ENCODE data around the gene PDF. TPM values are rescaled to one million over a fixed set of nuclear protein-coding genes. Genes with fewer than 3 reads are reported as not detected.

The PDF gene
- total and polyA plus RNA-seq, 2 of the 13 experiments (the other 11 are each of a cell fraction or from before 2014, with no cell fraction given): 12.4 to 48.8 TPM

DNA sequence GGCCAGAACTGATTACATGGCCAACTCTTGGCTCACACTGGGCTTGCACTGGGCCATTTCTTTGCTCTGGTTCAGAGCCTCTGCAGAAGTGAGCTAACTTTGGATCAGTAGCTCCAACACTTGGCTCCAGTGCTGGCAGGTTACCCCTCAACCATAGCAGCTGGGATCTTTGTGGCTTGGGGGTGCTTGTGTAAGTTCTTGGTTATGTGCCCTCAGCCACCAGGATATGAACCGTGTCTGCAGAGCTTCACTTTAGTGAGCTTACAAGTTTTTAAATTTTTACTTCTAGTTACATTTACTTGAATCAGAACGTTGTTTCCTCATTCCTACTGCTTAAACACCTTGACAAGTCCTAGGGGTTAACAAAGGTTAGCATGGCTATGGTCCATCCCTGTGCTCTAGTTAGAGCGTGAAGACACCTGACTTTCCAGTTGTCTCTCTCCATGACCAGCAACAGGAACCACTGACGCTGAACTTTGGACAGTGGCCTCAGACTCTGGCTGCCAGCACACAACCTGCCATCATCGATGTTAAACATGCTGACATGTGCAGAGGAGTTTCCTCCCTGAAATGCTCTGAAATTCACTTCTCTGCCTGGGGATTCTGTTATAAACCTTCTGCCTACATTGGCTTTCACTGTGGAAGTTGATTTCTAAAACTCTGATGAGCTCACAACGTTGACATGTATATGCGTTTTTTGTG, 4.1 kb downstream of the PDF start (continued):
- TF ChIP-seq, protein P1, sequence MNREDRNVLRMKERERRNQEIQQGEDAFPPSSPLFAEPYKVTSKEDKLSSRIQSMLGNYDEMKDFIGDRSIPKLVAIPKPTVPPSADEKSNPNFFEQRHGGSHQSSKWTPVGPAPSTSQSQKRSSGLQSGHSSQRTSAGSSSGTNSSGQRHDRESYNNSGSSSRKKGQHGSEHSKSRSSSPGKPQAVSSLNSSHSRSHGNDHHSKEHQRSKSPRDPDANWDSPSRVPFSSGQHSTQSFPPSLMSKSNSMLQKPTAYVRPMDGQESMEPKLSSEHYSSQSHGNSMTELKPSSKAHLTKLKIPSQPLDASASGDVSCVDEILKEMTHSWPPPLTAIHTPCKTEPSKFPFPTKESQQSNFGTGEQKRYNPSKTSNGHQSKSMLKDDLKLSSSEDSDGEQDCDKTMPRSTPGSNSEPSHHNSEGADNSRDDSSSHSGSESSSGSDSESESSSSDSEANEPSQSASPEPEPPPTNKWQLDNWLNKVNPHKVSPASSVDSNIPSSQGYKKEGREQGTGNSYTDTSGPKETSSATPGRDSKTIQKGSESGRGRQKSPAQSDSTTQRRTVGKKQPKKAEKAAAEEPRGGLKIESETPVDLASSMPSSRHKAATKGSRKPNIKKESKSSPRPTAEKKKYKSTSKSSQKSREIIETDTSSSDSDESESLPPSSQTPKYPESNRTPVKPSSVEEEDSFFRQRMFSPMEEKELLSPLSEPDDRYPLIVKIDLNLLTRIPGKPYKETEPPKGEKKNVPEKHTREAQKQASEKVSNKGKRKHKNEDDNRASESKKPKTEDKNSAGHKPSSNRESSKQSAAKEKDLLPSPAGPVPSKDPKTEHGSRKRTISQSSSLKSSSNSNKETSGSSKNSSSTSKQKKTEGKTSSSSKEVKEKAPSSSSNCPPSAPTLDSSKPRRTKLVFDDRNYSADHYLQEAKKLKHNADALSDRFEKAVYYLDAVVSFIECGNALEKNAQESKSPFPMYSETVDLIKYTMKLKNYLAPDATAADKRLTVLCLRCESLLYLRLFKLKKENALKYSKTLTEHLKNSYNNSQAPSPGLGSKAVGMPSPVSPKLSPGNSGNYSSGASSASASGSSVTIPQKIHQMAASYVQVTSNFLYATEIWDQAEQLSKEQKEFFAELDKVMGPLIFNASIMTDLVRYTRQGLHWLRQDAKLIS (CRISPR knock-in tag; IDR thresholded peaks at IDR 0.05): 0 out of 2 replicates have a peak, but pooled peaks have one; percentile 24
- TF ChIP-seq CENPT (CRISPR knock-in tag; IDR thresholded peaks at IDR 0.05; ENCODE audit: low read depth) (no peak), RBM39 (IDR thresholded peaks at IDR 0.05; ENCODE audit: low read depth, low read length, poor library complexity, severe bottlenecking) (no peak), SRF (IDR thresholded peaks at IDR 0.05; ENCODE audit: low read depth, low read length) (no peak), ZC3H4 (CRISPR knock-in tag; IDR thresholded peaks at IDR 0.05; ENCODE audit: borderline replicate concordance) (peak; percentile 75; the same call in 1 of the 2 replicates), PAWR (CRISPR knock-in tag; IDR thresholded peaks at IDR 0.05; ENCODE audit: borderline replicate concordance) (no peak), MXI1 (IDR thresholded peaks at IDR 0.05; ENCODE audit: borderline replicate concordance, low read depth, low read length) (peak; percentile 94), ZNF30 (CRISPR knock-in tag; IDR thresholded peaks at IDR 0.05) (no peak), ZBTB20 (CRISPR knock-in tag; IDR thresholded peaks at IDR 0.05; ENCODE audit: borderline replicate concordance, low read depth) (no peak), ZNF558 (CRISPR knock-in tag; IDR thresholded peaks at IDR 0.05; ENCODE audit: borderline replicate concordance) (no peak), ZNF335 (CRISPR knock-in tag; IDR thresholded peaks at IDR 0.05) (no peak), AHR (CRISPR knock-in tag; IDR thresholded peaks at IDR 0.05) (0 out of 2 replicates have a peak, but pooled peaks have one; percentile 30), RAD51 (IDR thresholded peaks at IDR 0.05; ENCODE audit: borderline replicate concordance) (no peak), ZNF282 (IDR thresholded peaks at IDR 0.05; ENCODE audit: partially characterized antibody) (no peak), ZSCAN21 (CRISPR knock-in tag; IDR thresholded peaks at IDR 0.05; ENCODE audit: borderline replicate concordance) (no peak), NCOR1 (IDR thresholded peaks at IDR 0.05; ENCODE audit: borderline replicate concordance, low read length) (peak; percentile 84; the same call in 1 of the 2 replicates), MEIS2 (CRISPR knock-in tag; IDR thresholded peaks at IDR 0.05) (peak; percentile 75; the same call in 1 of the 2 replicates), ZNF337 (CRISPR knock-in tag; IDR thresholded peaks at IDR 0.05; ENCODE audit: borderline replicate concordance, low read depth) (no peak), ZNF350 (CRISPR knock-in tag; IDR thresholded peaks at IDR 0.05; ENCODE audit: borderline replicate concordance, low read depth) (peak; percentile 46; the same call in 1 of the 2 replicates)
- TF ChIP-seq, protein P2, sequence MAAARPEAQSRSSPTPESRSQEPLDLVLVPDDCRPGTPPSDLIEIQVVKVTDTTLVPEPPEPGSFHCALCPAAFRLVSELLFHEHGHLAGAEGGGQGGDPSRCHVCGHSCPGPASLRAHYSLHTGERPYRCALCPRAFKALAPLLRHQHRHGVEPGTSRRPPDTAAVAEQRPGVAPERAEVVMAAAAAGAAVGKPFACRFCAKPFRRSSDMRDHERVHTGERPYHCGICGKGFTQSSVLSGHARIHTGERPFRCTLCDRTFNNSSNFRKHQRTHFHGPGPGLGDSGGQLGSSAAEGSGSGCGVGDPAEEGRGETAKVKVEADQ (CRISPR knock-in tag; IDR thresholded peaks at IDR 0.05; ENCODE audit: borderline replicate concordance): 0 out of 2 replicates have a peak, but pooled peaks have one; percentile 39
- TF ChIP-seq, protein P3, sequence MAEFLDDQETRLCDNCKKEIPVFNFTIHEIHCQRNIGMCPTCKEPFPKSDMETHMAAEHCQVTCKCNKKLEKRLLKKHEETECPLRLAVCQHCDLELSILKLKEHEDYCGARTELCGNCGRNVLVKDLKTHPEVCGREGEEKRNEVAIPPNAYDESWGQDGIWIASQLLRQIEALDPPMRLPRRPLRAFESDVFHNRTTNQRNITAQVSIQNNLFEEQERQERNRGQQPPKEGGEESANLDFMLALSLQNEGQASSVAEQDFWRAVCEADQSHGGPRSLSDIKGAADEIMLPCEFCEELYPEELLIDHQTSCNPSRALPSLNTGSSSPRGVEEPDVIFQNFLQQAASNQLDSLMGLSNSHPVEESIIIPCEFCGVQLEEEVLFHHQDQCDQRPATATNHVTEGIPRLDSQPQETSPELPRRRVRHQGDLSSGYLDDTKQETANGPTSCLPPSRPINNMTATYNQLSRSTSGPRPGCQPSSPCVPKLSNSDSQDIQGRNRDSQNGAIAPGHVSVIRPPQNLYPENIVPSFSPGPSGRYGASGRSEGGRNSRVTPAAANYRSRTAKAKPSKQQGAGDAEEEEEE (CRISPR knock-in tag; IDR thresholded peaks at IDR 0.05; ENCODE audit: borderline replicate concordance): no peak; the same call in 1 of the 2 replicates
